GM18507 (cell line): ENCODE data around the gene TMEM115.

ENCODE experiments used
- DNase-seq: peaks from one replicate; pipeline ENCODE4 v3.0.0; 2011; ENCODE audit warnings: low read depth; ENCODE audit not compliant: insufficient read length; ENCODE audit errors: extremely low spot score
- FAIRE-seq: peaks from 2 replicates; lab custom pipeline; 2011; peaks lifted over from hg19 to GRCh38; lab: Jason Lieb, UNC

Gene TMEM115

DNA sequence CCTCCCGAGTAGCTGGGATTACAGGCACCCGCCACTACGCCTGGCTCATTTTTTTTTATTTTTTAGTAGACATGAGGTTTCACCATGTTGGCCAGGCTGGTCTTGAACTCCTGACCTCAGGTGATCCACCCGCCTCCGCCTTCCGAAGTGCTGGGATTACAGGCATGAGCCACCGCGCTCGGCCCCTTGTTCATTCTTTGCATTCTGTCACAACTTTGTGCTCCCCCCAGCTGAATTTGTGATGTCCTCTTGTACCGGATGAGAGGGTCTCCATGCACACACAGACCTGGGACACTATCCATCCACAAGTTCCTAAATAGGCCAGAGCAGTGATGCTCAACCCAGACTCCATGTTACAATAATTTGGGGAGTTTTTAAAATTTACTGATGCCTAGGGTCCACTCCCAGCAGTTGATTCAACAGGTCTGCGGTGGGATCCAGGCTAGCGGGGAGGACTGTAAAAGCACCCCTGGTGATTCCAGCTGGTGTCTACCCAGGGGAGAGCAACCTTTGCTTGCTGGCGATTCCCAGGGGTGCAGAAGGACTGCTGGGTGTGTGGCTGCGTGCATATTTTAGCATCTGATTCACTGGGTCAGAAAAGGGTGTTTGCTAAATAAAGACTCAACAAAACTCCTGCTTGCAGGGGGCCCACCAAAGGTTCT lies 19.7 kb downstream of the TMEM115 start:
- DNase-seq: no peak
- peak; percentile 26 for FAIRE-seq

DNA sequence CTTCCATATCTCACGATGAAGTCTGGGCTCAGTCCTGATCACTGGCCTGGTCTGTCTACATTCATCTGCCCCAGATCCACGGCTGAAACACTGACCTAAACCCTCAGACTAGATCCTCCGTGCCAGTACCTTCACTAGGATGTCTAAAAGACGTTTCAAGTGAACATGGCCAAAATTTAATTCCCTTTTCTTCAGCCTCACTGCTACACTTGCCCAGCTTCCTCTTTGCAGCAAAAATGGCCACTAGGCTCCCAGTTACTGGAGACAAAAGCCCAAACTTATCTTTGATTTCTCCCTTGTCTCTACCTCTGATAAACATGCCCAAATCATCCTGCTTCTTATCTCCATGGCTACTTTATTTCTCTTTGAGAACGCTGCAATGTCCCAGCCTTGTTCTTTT lies 20.4 kb downstream of the TMEM115 start:
- FAIRE-seq: peak; percentile 63
- no peak for DNase-seq

DNA sequence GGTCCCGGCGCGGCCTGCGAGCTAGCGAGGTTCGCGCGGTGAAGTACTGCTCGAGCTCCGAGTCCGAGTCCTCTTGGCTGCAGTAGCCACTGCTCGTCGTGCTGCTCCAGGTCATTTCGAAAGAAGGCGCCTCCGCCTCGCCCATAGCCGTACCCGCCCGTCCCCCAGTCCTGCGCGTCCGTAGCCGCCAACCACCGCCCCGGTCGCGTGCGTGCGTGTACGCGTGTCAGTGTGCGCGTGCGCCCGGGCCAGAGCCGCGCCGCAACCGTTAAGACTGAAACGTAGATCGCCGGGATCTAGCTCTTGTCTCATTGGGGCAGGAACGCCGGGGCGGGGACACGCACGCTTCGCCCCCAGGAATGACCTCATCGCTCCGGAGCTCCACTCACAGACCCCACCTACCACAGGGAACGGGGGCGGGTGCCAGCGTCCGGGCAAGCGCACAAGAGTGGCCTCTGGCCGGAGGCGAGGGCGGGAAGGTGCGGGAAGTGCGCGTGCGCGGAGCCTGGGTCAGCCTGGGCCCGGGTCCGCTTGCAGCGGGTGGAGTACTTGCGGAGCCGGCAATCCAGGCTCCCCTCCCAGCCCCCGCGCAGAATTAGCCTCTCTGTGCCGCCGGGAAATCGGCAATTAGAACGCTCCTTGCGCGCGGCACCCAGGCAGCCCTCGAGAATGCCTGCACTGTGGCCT lies 22.0 kb downstream of the TMEM115 start:
- FAIRE-seq (peak; percentile 98), DNase-seq (peak; percentile 98)

DNA sequence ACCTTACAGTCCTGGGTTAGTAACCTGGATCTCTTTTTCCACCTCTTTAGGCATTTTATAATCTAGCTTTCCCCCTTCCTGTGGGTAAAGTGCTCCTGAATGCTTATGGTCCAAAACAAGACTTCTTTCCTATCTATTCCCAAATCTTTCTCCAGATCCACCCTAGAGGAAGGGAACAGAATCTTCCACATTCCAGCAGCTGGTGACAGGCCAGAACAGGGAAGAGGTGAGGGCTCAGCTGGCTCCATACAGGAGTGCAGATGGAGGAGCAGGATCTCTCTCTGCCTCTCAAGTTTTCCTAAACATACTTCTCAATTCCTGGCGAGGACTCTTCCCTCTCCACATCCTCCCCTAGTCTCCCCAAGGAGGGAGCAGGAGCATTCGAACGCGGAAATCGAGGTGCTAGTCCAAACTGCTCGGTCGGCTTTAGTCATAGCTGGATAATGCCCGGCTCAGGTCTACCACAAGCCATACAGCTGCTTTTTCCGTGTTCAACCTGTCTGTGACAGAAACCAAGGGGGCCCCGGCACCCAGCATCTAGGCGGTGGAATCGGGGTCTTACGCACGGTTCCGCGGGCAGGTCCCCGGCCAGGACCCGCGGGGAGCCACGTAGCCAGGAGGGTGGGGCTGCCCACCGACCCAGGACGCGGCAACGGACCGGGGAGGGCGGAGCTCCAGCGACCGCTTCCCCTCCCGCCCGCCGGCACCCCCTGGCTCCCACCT lies 22.7 kb downstream of the TMEM115 start:
- DNase-seq (no peak), FAIRE-seq (no peak)

DNA sequence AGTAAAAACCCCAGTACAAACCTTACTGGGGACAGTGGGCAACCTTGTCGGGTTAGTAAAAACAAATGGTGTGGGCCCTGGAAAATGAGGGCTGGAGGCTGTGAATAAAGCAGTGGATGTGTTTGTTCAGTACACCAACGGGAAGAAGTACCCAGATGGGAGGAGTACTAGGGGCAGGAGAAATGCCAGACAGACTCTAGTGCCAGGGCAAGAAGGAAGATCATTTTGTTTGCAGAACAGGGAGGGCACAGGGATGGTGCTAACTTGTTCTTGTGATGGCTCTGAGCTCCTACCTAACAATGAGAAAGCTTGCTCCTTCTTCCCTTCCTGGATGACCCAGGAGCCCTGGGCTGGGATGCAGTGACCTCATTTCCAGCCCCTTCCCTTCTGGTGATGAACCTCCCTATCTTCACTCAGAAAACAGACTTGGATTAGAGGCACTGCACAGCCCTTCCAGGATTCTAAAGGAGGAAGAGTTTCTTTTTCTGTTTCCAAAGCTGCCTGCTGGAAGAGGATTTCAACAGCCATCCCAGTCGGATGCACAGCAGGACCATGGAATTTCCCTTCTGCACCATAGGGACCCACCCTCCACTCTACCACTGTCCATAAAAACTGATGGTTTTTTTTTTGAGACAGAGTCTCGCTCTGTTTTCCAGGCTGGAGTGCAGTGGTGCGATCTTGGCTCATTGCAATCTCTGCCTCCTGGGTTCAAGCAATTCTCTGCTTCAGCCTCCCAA lies 24.8 kb downstream of the TMEM115 start:
- DNase-seq (no peak), FAIRE-seq (no peak)

DNA sequence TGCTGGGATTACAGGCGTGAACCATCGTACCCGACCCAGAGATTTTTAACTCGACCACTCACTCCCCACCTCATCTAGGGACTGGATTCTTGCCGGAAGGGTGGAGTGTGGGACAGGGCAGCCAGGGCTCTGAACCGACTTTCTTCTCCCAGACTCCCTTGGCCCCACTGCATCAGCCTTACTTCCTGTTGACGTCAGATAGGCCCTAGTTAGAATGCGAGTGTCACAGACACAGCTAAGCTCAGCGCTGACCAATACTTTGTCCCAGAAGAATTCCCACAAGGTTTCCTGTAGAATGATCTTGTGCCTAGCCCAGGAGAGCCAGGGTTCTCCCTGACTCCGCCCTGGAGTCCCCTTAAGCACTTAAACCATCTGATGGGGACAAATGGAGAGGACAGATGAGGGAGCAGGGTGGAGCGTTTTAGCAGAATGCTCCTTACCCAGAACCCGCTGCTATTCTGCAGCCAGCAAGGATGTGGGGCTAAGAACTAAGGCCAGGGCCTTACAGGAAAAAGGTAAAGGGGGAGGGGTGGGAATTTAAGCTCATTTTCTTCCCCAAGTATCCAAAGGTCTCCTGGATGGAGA lies 25.5 kb downstream of the TMEM115 start:
- no peak for DNase-seq
- FAIRE-seq: no peak

DNA sequence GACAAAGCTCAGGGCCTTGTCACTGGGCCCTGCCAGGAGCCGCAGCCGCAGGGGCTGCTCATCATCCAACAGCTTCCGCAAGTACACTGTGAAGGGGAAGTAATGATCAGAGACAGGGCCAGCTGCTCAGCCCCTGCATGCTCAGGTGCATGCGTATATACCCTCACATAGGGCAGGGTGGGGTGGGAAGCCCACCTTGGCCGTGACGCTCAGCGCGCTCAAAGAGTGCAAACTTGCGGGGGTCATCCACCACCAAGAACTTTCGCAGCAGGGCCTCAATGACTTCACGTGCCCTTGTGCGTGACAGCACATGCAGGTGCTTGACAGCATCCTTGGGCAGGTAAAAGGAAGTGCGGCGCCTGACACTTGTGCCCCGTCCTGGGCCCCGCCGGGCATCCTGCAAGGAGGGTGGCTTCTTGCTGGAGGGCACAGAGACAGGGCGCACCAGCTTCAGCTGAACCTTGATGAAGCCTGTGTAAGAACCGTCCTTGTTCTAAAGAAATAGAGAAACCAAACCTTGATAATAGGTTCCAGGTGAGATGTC lies 27.9 kb downstream of the TMEM115 start:
- DNase-seq: no peak
- no peak for FAIRE-seq

DNA sequence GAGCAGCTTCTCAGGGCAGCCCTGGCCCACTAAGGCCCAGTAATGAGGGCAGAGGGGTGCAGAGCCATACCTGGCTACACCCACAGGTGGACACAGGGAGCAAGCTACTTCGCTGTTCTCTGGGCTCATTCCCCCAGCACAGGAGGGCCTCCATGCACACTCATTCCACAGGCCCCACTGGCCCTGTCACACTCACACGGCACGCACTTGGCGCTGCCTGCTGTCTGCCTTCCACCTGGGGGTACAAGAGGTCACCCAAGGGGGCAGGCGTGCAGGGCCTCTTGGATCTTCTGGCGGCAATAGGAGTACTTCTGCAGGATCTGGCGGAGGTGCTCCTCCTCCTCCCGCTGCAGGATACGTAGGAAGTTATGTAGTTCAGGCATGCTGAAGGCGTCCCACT lies 29.0 kb downstream of the TMEM115 start:
- DNase-seq: no peak
- no peak for FAIRE-seq

DNA sequence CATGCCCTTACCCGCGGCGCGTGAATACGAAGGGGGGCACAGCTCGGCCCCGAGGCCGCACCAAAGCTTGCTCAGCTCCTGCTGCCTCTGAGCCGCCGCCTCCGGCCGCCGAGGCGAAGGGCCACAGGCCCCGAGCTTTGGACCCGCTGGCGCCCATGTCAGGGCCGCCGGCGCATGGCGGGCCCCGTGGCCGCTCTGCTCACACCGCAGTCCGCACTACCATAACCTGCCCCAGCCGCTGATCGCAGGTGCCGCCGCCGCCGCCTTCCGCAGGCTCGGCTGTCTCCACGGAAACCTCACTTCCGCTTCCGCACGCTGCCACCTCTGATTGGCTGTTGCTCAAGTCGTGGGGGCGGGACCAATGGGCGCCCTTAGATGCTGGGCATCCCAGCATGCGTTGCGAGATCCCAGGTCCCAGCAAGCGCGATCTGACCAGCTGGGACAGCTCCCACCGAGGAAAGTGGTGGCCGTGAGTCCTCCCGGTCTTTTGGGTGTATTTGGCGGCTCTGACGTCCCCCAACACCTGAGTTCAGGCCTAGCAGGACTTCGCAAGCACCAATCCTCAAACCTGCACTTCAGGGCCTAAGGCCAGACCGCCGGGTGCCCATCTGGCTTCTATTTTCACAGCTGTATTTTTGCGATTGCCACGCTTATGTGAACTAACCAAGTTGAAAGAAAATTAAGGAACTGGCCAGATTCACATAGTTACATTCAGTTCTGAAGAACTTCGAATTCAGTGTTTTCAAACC lies 31.2 kb downstream of the TMEM115 start, which contains the start of gene TUSC2:
TSS of gene TUSC2 (minus strand) at position 281 of the 749 bp plus-strand sequence. CDS start at position 157, 124 bp downstream.
- FAIRE-seq (peak; percentile 97), DNase-seq (peak; percentile 92)

DNA sequence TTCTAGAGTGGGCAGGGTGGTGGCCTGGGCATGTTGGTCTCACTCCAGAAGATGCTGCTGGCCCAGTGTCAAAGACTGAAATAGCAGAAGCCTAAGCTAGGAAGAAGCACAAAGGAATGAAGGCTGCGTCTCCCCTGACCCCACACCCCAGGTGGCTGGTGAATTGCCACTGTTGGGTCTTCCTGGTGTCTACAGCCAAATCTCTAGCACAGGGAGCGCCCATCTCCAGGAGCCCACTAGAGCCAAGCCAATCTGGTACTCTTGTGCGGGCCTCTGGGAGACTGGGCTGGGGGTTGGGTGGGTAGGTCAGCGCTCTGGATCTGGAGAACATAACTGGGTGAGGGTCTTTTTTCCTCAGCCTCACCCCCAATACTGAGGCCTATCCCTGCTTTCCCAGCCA lies 32.2 kb downstream of the TMEM115 start:
- DNase-seq: no peak
- FAIRE-seq: no peak

DNA sequence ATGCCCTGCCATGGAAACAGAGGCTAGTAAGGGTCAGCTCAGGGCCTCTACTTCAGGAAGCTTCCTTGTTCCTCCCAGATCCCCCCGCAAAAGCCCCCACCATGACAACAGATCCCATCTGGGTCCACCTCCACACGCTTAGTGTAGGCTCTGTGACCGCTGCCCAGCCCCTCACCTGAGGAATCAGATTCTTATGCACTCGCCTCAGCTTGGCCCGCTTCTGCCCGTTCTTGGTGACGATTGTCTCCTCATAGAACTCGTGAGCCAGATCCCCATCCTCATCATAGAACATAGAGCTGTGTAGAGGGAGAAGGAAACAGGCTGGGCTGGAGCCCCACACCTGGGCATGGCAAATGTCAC lies 33.2 kb downstream of the TMEM115 start:
- FAIRE-seq: no peak

DNA sequence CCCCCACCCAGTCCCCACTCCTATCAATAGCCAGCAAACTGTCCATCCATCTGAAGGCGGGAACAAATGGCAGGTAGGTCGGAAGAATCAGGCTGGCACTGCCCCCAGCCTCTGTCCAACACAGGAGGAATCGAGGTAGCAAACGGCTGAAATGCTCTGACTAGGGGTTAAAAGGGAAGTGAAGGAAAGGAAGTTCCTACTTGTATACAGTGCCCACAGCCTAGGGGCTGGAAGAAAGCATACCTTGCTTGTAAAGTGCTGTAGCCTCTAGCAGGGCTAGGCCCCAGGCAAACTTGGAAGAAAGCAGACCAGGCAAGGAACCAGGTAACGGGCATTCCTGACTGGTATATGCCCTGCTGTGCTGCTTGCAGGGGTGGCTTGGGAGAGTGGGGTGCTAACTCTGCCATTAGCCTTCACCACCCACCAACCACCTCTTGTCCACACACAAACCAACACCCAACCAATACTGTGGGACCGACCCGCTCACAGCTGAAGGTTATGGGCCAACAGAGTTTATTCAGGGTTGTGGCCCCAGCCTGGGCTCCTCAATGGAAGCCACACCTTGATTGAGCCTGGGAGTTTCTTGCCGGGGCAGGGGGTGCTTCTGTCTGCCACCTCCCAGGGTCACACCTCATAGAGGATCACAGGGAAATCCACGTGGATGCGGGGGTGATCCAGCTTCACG lies 33.7 kb downstream of the TMEM115 start:
- DNase-seq (no peak), FAIRE-seq (no peak)

More for the DNA sequence above, 33.2 kb downstream of the TMEM115 start:
- no peak for DNase-seq

DNA sequence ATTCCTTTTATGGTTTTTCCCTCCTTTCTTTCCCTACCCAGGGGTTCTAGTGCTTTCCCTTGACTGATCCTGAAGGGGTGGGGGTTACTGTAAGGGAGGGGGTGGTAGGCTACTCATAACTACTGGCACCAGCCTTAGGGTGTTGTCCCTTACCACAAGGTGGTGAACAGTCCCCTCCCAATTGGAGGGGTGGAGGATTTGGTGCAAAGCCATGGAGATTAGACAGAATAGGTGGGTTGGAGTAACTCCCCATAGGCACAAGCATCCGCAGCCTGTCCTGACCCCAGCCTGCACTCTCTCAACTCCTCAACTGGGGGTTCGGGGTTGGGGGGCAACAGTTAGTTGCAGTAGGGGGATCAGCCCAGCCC lies 34.2 kb downstream of the TMEM115 start:
- FAIRE-seq: no peak

DNA sequence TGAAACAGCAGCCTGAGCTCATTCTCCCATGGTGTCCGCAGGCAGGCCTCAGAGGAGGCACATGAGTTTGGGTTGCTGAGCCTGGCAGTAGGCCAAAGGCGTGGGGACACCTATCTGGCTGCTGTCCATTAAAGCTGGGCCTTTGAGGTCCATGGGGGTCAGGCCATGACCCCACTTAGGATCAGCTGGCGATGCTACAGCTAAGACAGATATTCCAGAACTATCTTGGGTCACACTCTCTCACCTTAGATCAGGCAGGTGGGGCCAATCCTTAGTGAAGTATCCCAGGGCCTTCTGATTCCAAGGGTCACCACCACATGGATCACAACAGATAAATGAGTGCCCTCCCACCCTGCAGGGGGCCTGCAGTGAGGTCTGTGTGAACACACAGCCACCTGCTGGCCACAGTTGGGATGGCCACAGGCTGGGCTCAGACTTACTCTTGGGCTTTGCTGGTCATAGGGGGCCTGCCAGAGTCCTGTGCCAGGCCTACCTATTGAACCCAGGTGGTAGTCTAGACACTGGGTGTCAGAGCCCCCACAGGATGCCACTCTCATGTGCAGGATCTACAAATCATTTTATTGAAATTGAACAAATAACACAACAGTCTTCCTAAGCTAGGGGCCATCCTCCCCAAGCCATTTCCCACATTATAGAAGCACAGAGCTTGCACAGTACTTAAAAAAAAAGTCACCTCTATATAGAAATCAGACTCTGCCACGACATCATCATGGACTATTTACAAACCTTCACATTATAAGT lies 34.8 kb downstream of the TMEM115 start:
- DNase-seq (no peak), FAIRE-seq (peak; percentile 76)

More for the DNA sequence above, 34.2 kb downstream of the TMEM115 start:
- DNase-seq: no peak

DNA sequence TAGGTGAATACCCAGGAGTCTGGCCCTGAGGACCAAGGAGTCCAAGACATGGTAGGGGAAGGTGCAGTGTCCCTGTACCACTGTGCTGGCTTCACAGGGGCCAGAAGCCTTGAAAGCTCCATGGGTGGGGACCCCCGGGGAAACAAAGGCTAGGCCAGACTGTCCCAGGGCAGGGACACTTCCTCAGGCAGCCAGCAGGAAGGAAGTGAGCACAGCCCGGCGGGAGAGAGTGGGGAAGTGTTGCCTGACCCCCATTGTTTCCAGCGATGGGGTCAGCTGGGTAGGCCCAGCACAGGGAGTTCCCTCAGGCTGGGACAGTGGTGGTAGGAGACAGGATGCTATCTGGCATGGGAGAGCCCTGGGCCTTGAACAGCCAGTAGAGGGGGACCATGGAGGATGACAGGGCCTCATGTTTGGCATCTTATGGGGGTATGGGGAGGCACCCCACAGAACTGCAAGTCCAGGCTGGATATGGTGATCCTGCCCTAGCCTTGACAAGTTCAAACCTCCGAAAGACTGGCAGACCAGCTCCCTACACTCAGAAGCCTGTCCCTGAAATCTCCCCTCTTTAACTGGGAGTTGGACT lies 35.6 kb downstream of the TMEM115 start:
- FAIRE-seq: no peak
- DNase-seq: no peak

DNA sequence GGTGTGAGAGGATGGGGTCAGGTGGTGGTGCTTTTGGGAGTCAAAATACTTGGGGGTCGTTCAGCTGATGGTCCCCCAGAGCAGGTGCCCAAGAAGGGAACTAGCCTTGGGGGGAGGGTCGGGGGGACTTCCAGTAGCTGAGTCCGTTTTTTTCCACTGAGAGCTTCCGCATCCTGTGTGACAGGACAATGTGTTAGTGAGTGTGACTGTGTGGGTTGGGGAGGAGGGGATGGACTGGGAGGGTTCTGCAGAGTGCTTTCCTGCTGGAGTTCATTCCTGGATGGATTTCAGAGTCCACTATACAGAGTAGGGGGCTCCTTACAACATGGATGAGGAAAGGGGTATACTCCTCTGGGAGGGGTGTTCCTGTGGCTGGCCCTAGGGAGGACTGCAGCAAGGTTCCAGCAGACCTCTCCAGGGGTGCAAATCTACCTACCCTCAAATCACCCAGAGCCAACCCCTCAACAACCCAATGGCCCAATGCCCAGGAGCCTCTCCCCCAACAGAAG lies 36.2 kb downstream of the TMEM115 start:
- DNase-seq (no peak), FAIRE-seq (no peak)
